AG04449 (cell line): Measurements from ENCODE around the gene AADAC.

Experiments
- CTCF ChIA-PET: fragments of 350-600 bp; formaldehyde crosslinking; extraction: SDS; loops from one replicate; lab custom pipeline; 2021; ENCODE audit warnings: antibody characterized with exemption; lab: Yijun Ruan, JAX
- POLR2A ChIA-PET: fragments of 400-600, 350-600 bp; formaldehyde crosslinking; extraction: SDS; loops from one replicate; lab custom pipeline; 2020; ENCODE audit warnings: antibody characterized with exemption, inconsistent platforms; lab: Yijun Ruan, JAX
- DNase-seq: peaks from one replicate; pipeline ENCODE4 v3.0.0-alpha.2; 2010; ENCODE audit warnings: low read depth, low spot score
- H3K4me3 ChIP-seq: 2 replicates; pipeline ENCODE4 v1.5.1; 2011; ENCODE audit warnings: low read depth, mild to moderate bottlenecking, control low read depth, low read length
- CTCF ChIP-seq: IDR thresholded peaks from one replicate; pipeline ENCODE4 v1.5.1; 2011; ENCODE audit warnings: mild to moderate bottlenecking, moderate library complexity, low read length, control low read depth, inconsistent platforms; ENCODE audit not compliant: insufficient read depth; ENCODE audit errors: missing control alignments

AADAC gene

GRCh38 chr3:151770956-151771355 is 43.0 kb upstream of the AADAC start:
- ChIA-PET CTCF (no interaction called here), POLR2A (no interaction called here)
- no peak for DNase-seq
- TF ChIP-seq CTCF: no peak
- no peak overlapping the region for H3K4me3 ChIP-seq

- H3K4me3 ChIP-seq: no peak overlapping the region
- ChIA-PET POLR2A (no interaction called here), CTCF (no interaction called here)
- no peak for DNase-seq
- no peak for TF ChIP-seq CTCF
Observed at GRCh38 chr3:151772825-151773480, 41.0 kb upstream of the AADAC start.

GRCh38 chr3:151774235-151774634 is 39.7 kb upstream of the AADAC start:
- CTCF ChIA-PET: no interaction called here

GRCh38 chr3:151774910-151775309 is 39.0 kb upstream of the AADAC start:
- TF ChIP-seq CTCF: no peak
- ChIA-PET POLR2A (no interaction called here), CTCF (no interaction called here)
- H3K4me3 ChIP-seq: no peak overlapping the region
- no peak for DNase-seq

More at GRCh38 chr3:151774235-151774634, 39.7 kb upstream of the AADAC start:
- DNase-seq: no peak
- H3K4me3 ChIP-seq: no peak overlapping the region
- POLR2A ChIA-PET: no interaction called here
- TF ChIP-seq CTCF: no peak

GRCh38 chr3:151775314-151776258 is 38.3 kb upstream of the AADAC start:
- ChIA-PET CTCF (no interaction called here), POLR2A (no interaction called here)
- no peak for DNase-seq
- no peak for TF ChIP-seq CTCF
- H3K4me3 ChIP-seq: no peak overlapping the region

GRCh38 chr3:151776259-151776740 is 37.6 kb upstream of the AADAC start:
- CTCF ChIA-PET: no interaction called here
- H3K4me3 ChIP-seq: no peak overlapping the region
- no peak for TF ChIP-seq CTCF
- POLR2A ChIA-PET: no interaction called here
- no peak for DNase-seq
